SU-DHL-6 (cell line): ENCODE results near the gene TEC.

Experiments
- EZH2phosphoT487 ChIP-seq: fragments of 200-600 bp; sonication (generic), shearing (Covaris generic); conservative IDR thresholded peaks from 2 replicates; pipeline ENCODE4 v1.6.1; 2018; ENCODE audit warnings: mild to moderate bottlenecking, antibody characterized with exemption, low read length, moderate library complexity, mixed read lengths
- TF ChIP-seq, protein P1 (sequence below): fragments of 200-600 bp; sonication (generic); IDR thresholded peaks from one replicate; pipeline ENCODE4 v1.5.1; 2017; ENCODE audit warnings: antibody characterized with exemption, mild to moderate bottlenecking, low read length, moderate library complexity; ENCODE audit not compliant: insufficient read depth, poor library complexity, severe bottlenecking

DNA sequence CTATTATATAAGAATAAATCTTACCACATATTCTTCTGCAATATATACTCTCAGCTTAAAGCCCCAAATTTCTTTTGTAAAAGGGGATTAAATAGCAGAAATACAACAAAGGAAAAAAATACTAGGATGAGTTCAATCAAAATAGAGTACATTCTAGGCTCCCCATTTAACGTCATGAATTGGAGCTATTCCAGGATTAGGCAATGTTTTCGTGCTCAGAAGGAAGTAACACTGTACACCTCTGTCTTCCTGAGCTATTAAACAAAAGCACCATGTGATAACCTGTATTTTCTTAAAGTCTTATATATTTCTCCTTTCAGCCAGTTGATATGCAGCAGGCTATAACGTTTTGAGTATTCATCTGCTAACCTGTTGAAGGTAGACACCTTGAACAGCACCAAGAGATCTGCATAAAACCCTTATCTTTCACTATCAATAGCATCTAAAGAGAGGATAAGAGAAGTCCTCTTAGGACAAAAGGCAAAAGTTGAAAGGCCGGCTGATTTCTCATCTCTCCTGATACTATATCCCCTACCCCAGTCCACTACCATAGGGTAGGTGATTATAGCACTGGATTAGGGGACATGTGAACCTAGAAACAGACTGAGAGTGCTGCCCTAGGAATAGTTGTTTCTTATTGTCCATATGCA lies 31.5 kb downstream of the TEC start:
- TF ChIP-seq EZH2phosphoT487: no peak
- TF ChIP-seq, protein P1, sequence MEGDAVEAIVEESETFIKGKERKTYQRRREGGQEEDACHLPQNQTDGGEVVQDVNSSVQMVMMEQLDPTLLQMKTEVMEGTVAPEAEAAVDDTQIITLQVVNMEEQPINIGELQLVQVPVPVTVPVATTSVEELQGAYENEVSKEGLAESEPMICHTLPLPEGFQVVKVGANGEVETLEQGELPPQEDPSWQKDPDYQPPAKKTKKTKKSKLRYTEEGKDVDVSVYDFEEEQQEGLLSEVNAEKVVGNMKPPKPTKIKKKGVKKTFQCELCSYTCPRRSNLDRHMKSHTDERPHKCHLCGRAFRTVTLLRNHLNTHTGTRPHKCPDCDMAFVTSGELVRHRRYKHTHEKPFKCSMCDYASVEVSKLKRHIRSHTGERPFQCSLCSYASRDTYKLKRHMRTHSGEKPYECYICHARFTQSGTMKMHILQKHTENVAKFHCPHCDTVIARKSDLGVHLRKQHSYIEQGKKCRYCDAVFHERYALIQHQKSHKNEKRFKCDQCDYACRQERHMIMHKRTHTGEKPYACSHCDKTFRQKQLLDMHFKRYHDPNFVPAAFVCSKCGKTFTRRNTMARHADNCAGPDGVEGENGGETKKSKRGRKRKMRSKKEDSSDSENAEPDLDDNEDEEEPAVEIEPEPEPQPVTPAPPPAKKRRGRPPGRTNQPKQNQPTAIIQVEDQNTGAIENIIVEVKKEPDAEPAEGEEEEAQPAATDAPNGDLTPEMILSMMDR: no peak
